Regular cardiac myocyte (primary cell): Measurements from ENCODE around the gene EFCAB14. TPM values are rescaled to one million over a fixed set of nuclear protein-coding genes. Genes with fewer than 3 reads are reported as not detected.

Experiments
- total RNA-seq: library from RNA; depleted of rRNA; stranded (reverse); fragments of >200 nt; gene quantifications from 2 replicates; pipeline ENCODE4 v1.2.3, GENCODE V29; 2014

Gene EFCAB14
- 27.0 and 35.2 TPM in 2 replicates for total RNA-seq

GRCh38 chr1:46718727-46719622 is at the start of gene EFCAB14:
Gene EFCAB14, minus strand, starts transcription at chr1:46719114. Its CDS starts 1,027 bp downstream, at chr1:46718087.

GRCh38 chr1:46671554-46671953 is 47.4 kb downstream of the EFCAB14 start, which contains the start of gene TEX38:
Gene TEX38, plus strand, starts transcription at chr1:46671854. Its CDS starts 81 bp downstream, at chr1:46671935.

GRCh38 chr1:46667782-46668760 is 50.8 kb downstream of the EFCAB14 start, which contains the start of gene ATPAF1:
Gene ATPAF1, minus strand, starts transcription at chr1:46668364. Its CDS starts 42 bp downstream, at chr1:46668322.

Other genes starting within 250 kb of the EFCAB14 start
- gene DMBX1, start 229.3 kb downstream of the EFCAB14 start, total RNA-seq, result not detected in 2 replicates
- gene KNCN, start 167.5 kb downstream of the EFCAB14 start, total RNA-seq, result not detected in 2 replicates
- 11.3 and 13.8 TPM in 2 replicates for gene MKNK1, start 114.8 kb downstream of the EFCAB14 start, total RNA-seq
- gene MOB3C, start 102.3 kb downstream of the EFCAB14 start, total RNA-seq, result 7.3 and 10.7 TPM in 2 replicates
- gene ATPAF1, start 50.8 kb downstream of the EFCAB14 start, total RNA-seq, result 40.6 and 49.5 TPM in 2 replicates
- gene TEX38, start 47.3 kb downstream of the EFCAB14 start, total RNA-seq, result not detected in 2 replicates
- gene CYP4B1, start 79.9 kb upstream of the EFCAB14 start, total RNA-seq, result 0.28 TPM in 1 of 2 replicates, not detected in the other
- gene CYP4A11, start 222.4 kb upstream of the EFCAB14 start, total RNA-seq, result not detected in 2 replicates